ENCODE results near the gene ACAP2.
"Not testable (repeated sequence)": the region's sequence is repeated elsewhere in the genome, so short reads cannot be mapped to it uniquely, and the experiment has no call there.

The ACAP2 gene

GRCh38 chr3:195442573-195443390 lies at the start of gene ACAP2:
Gene ACAP2, minus strand, starts transcription at chr3:195443020. Its CDS starts 173 bp downstream, at chr3:195442847.
- peak; percentile 100 for DNase-seq (ENCODE audit: low spot score)

GRCh38 chr3:195475614-195476013 lies 32.8 kb upstream of the ACAP2 start:
- DNase-seq (ENCODE audit: low spot score): no peak

- not testable (repeated sequence) for DNase-seq (ENCODE audit: low spot score)
Measured at GRCh38 chr3:195475116-195475515, 32.3 kb upstream of the ACAP2 start.

GRCh38 chr3:195468841-195469240 lies 26.0 kb upstream of the ACAP2 start:
- no peak for DNase-seq (ENCODE audit: low spot score)

- no peak for DNase-seq (ENCODE audit: low spot score)
Measured at GRCh38 chr3:195468391-195468776, 25.6 kb upstream of the ACAP2 start.

- no peak for DNase-seq (ENCODE audit: low spot score)
Measured at GRCh38 chr3:195467641-195468390, 25.0 kb upstream of the ACAP2 start.

GRCh38 chr3:195466251-195466650 lies 23.4 kb upstream of the ACAP2 start:
- DNase-seq (ENCODE audit: low spot score): no peak

- not testable (repeated sequence) for DNase-seq (ENCODE audit: low spot score)
Measured at GRCh38 chr3:195462922-195463321, 20.1 kb upstream of the ACAP2 start.

GRCh38 chr3:195462308-195462610 lies 19.4 kb upstream of the ACAP2 start:
- no peak for DNase-seq (ENCODE audit: low spot score)

GRCh38 chr3:195461594-195462307 lies 18.9 kb upstream of the ACAP2 start:
- peak; percentile 35 for DNase-seq (ENCODE audit: low spot score)

- DNase-seq (ENCODE audit: low spot score): no peak
Measured at GRCh38 chr3:195460091-195460713, 17.4 kb upstream of the ACAP2 start.

GRCh38 chr3:195458316-195458717 lies 15.5 kb upstream of the ACAP2 start:
- no peak for DNase-seq (ENCODE audit: low spot score)

- DNase-seq (ENCODE audit: low spot score): no peak
Measured at GRCh38 chr3:195455789-195456188, 13.0 kb upstream of the ACAP2 start.

- no peak for DNase-seq (ENCODE audit: low spot score)
Measured at GRCh38 chr3:195453236-195453635, 10.4 kb upstream of the ACAP2 start.

- no peak for DNase-seq (ENCODE audit: low spot score)
Measured at GRCh38 chr3:195451373-195452015, 8.7 kb upstream of the ACAP2 start.

GRCh38 chr3:195450731-195451229 lies 8.0 kb upstream of the ACAP2 start:
- no peak for DNase-seq (ENCODE audit: low spot score)

GRCh38 chr3:195448205-195448875 lies 5.5 kb upstream of the ACAP2 start:
- no peak for DNase-seq (ENCODE audit: low spot score)

GRCh38 chr3:195447201-195447600 lies 4.4 kb upstream of the ACAP2 start:
- DNase-seq (ENCODE audit: low spot score): no peak

- DNase-seq (ENCODE audit: low spot score): no peak
Measured at GRCh38 chr3:195446359-195446758, 3.5 kb upstream of the ACAP2 start.

GRCh38 chr3:195445885-195446284 lies 3.1 kb upstream of the ACAP2 start:
- DNase-seq (ENCODE audit: low spot score): no peak

- peak; percentile 17 for DNase-seq (ENCODE audit: low spot score)
Measured at GRCh38 chr3:195443391-195443989, 670 bp upstream of the ACAP2 start.

All from Ammon's horn (tissue), 1 donor.